ENCODE results near the gene TMEM168.
A peak's percentile ranks its signal among the peaks of the same experiment; 100 is the strongest.
"Not testable (repeated sequence)": the region's sequence is repeated elsewhere in the genome, so short reads cannot be mapped to it uniquely, and the experiment has no call there.

The TMEM168 gene, protein sequence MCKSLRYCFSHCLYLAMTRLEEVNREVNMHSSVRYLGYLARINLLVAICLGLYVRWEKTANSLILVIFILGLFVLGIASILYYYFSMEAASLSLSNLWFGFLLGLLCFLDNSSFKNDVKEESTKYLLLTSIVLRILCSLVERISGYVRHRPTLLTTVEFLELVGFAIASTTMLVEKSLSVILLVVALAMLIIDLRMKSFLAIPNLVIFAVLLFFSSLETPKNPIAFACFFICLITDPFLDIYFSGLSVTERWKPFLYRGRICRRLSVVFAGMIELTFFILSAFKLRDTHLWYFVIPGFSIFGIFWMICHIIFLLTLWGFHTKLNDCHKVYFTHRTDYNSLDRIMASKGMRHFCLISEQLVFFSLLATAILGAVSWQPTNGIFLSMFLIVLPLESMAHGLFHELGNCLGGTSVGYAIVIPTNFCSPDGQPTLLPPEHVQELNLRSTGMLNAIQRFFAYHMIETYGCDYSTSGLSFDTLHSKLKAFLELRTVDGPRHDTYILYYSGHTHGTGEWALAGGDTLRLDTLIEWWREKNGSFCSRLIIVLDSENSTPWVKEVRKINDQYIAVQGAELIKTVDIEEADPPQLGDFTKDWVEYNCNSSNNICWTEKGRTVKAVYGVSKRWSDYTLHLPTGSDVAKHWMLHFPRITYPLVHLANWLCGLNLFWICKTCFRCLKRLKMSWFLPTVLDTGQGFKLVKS

DNA sequence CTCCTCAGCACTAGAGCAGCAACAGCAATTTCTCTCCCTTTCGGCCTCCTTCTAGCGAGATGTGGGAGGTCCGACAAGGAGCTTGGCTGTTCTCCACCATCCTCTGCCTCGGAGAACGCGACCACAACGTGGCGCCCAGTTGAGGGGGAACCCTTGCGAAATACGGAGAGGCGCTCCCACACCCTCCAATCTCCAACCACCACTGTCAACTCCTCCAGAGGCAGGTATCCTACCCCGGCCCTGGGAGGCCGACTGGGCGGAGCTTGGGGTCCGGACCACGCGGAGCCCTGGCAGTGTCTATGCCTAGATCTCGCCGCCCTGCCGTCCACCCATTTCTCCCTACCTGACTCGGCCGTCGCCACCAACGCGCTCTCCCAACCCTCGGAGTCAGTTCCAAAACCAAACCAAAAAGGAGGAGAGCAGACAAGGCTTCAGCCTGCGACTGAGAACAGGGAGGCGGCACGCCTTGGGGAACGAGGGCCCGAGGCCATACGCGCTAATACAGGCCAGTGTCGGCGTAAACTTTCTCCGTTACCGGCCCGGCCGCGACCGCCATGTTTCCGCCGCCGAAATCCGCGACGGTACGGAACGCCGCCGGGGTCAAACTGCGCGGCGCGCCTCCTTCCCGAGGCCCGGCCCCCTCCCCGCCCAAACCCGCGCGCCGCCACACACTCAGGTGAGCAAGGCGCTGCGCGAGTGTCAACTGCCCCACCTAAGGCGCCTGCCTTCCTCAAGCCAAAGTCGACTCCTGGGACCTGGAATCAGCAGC lies at the start of gene TMEM168:
Gene TMEM168 (minus strand): TSS at position 577 of the 769 bp plus-strand sequence. CDS start 5,568 bp downstream, outside the sequence.
- DNase-seq, result peak; percentile 52

DNA sequence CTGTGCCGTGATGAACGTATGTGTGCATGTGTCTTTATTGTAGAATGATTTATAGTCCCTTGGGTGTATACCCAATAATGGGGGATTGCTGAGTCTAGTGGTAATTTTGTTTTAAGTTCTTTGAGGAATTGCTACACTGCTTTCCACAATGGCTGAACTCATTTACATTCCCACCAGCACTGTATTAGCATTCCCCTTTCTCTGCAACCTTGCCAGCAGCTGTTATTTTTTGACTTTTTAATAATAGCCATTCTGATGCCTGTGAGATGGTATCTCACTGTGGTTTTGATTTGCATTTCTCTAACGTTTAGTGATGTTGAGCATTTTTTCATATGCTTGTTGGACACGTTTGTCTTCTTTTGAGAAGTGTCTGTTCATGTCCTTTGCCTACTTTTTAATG lies 45.7 kb upstream of the TMEM168 start:
- not testable (repeated sequence) for DNase-seq

DNA sequence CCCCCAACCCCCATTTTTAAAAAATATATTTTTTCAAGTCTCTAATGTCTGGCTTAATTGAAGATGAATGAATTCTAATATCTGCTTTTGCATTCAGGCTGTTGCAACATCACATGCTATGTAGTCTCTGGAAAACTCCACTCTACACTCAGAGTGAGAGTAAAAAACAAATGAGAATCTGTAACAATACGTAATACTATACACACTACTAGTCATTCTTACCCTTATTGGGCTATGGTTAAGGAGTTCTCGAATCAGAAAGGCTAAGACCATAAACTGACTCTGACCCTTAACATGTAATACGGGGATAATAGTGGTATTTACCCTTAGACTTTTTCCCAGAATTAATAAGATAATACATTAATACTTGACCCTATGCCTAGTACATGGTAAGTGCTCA lies 42.9 kb upstream of the TMEM168 start:
- no peak for DNase-seq

DNA sequence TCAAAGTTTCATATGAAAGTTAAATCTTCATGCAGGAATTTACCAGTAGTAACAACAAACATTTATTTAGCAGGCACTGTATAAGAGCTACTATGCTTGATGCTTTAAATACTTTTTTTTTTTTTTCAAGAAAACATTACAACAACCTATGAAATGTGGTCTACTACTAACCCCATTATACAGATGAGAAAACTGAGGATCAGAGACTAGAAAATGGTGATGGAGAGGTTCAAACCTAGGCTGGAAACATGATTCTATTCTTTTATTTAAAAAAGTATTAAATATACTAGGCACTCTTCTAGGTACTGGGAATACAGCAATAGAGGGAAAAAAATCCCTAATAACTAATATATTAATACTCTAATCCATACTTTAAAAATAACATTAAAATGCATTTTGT lies 40.6 kb upstream of the TMEM168 start:
- no peak for DNase-seq

DNA sequence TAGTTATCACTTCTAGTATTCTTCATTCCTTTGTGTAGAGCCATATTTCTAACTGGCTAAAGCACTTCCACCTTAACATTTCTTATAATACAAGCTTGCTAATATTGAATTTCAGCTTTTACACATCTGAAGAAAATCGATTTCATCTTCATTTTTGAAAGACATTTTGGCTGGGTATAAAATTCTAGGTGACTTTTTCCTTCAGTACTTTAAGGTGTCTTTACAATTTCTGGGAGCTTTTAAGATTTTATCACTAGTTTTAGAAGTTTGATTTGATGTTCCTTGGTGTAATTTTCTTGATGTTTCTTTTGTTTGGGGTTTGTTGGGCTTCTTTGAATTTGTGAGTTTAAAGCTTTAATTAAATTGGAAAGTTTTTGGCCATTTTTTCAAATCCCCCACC lies 38.5 kb upstream of the TMEM168 start:
- DNase-seq, result no peak

DNA sequence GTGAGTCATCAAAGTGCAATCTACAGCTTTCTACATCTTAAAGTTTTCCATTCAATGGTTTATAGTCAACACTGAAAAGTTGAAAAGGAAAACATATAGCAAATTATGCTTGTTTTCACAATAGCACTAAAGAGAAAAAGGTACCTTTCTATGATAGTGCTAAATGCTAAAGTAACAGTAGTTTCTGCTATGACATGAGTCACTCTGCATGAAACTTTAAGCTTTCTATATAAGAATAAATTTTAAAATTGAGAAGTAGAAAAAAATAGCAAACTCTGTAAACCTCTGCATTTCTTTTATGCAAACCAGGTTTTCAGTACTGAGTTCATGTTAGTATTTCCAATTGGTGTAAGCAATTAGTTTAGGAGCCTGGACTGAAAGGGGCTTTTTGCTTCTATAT lies 31.2 kb upstream of the TMEM168 start:
- no peak for DNase-seq

DNA sequence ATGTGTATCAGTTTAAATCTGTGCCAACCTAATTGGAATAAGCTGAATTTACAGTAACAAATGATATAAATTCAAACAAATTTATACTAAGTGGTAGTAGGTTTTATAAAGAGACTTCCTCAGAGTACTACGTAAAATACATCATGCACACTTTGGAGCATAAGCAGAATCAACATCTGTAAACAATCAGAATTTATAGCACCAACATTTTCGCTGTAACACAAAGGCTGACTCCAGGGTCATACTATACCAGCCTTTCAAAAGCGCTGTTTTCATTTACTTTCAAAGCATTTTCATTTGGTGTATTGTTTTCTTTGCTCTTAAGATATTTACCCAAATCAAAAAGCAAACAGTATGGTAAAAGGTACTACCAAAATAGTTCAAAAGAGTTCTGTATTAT lies 29.3 kb upstream of the TMEM168 start:
- DNase-seq, result no peak

DNA sequence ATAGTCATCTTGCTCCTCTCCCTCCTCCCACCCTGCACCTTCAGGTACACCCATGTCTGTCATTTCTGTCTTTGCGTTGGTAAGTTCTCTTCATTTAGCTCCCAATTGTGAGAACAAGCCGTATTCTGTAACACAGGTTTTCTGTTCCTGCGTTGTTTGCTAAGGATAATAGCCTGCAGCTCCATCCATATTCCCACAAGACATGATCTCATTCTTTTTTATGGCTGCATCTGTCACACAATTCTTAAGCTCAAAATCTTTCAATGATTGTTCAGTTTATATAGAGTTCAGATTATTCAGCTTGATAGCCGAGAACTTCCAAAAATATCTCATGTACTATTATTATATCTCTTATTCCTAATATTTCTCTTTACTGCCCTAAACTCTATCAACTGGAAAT lies 16.0 kb upstream of the TMEM168 start:
- no peak for DNase-seq

DNA sequence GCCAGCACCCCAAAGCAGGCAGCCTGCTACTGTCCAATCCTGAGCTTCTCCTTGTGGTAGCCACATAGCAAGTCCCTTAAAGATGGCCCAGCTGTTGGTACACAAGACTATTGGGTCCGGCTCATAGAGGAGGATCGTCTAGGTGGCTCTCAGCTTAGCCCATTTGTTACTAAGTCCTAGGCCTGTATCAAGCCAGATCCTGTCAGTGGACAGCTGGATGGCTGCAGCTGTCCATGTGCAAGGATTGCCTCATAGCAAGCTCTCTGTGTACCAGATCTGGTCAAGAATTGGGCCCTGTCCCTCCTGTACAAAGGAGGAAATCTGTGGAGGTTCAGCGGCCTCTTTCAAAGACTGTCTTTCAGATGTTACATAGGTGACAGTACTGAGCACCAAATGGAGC lies 12.2 kb upstream of the TMEM168 start:
- DNase-seq, result no peak

DNA sequence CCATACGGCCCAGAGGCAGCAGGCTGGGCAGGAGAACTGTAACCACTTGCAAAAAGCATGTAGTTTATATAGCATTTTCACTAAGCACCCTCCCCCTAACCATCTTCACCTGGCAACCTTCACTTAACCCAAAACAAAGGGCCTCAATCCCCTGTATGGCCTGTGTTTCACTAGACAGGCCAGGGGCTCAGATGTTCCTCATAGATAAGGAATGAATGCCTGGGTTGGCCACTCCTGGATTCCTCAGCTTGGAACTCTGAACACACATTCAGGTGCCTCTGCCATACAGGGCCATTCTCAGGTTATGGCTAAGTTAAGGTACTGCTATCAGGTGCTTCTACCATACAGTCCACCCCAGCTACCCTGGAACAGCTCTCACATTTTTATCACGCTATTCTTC lies 10.3 kb upstream of the TMEM168 start:
- no peak for DNase-seq

DNA sequence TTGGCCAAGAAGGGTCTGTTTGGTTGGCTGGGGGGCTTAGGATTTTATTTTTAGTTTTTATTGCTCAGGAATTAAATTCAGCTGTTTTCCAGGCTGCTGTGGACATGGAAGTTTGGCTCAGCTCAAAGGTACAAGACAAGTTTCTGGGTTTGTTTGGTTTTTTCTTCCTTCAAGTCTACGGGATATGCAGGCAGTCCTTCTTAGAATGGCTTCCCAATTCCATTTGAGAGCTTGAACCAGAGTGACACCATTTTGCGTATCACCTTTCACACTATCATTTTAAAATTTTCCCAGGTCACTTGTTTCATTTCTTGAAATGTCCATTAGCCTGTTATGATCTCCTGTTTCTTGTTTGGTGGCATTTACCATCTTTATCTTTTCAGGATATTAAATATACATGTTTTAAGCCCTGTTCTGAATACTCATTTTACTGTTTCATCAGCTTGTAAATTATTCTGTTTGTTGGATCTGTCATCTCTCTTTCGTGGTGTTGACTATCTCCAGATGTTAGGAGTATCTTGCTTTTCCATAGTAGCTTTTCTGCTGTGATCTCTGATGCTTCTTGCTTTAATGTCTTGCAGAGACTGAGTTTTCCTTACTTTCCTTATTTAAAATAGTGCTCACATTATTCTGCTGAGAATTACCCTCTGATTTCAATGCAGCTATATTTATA lies 9.4 kb upstream of the TMEM168 start:
- DNase-seq, result no peak

DNA sequence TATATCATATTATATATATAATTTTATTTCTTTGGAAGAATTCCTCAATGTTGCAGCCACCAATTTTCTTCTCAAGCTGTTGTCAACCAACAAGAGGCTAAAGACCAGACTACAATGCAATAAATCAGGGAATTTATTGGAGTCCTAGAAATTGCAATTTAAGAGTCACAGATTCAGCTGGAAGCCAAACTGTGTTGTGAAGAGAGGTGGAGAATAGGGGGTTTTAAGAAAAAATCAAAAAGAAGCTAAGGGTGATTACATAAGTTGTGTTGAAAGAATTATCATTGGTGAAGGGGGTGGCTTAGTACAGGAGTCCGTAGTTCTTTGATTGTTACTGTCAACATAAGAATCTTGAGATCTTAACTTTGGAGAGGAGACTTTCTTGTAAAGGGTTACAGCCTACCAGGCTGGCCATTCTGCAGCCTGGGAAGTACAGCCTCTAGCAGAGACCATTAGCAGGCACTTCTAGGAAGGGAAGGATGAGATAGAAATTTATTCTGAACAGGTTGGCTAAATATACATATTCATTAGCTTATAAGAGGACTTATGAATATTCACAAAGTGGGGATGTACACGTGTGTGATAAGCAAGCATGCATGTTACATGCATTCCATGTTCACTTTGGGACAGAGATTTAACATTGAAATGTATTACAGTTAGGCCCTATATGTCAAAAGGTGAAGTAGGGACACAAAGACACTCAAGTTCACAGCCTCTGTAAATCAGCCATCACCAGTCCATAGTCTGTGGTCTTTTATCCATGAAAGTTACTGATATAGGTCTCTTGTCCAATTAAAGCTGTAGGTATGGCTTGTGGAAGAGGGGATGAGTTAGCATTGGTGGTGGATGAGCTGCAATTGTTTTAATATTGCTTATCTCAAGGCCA lies 8.3 kb upstream of the TMEM168 start:
- no peak for DNase-seq

DNA sequence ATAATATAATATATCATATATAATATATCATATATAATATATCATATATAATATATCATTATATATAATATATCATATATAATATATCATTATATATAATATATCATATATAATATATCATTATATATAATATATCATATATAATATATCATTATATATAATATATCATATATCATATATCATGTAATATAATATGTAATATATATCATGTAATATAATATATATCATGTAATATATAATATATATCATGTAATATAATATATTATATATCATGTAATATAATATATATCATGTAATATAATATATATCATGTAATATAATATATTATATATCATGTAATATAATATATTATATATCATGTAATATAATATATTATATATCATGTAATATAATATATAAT lies 6.4 kb upstream of the TMEM168 start:
- DNase-seq, result not testable (repeated sequence)

DNA sequence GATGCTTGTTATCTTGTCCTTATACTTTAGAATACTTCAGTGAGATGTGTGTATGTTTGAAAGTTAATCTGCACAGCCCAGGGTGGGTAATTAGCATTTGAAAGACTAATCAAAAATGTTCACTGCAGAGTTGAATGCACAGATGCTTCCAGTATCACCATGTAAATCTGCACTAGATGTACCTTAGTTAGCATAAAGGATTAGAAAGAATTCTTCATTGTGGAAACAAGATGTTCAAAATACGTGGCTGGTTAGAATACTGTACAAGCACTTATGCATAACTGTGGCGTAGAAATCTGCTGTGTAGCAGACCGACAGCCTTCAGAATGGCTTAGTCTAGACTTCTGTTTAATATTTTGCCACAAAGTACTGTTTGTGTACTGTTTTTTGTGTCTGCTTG lies 2.2 kb upstream of the TMEM168 start:
- no peak for DNase-seq

DNA sequence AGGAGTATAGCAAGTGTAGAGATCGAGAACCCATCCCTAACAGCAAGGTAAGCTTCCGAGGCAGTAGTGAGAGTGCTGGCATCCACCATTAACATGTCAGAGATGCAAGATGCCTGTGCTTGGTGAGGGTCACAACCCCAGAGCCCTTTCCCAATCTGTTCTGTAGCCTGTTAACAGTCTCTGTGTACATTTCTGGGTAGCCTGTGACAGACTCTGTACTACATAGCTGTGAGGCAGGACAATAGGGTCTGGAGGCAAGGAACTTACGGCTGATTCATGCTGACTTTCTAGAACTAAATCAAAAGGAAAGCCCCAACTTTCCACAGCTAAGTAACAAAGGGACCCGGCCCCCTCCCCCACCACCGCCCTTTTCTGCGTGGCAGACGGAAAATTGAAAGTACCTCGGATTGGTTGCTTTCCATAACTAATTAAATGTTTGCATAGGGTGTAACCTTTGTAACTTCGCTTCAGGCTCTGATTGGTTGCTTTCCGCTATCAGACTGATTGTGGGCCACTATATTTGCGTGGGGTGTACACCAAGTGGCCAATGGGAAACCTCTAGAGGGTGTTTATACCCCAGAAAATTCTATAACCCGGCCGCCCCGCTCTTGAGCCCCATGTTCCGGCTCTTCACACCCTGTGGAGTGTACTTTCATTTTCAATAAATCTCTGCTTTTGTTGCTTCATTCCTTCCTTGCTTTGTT lies 1.4 kb upstream of the TMEM168 start:
- DNase-seq, result no peak

DNA sequence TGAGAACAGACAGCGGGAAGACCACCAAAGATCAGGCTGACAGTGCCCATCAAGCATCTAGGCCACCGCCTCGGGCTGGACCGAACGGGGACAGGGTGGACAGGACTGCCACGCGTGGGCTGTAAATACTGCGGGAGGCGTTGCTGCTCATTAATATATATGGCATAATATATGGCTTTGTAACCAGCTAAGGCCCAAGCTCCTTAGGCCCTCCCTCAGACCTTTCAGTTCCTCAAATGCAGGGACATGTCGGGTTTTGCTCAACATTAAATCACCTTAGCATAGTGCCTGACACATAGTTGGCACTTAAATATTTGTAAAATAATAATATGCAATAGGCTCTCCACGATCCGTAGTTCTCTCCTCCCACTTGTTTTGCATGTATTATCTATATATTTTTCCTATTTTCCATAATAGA lies 402 bp upstream of the TMEM168 start:
- no peak for DNase-seq

DNA sequence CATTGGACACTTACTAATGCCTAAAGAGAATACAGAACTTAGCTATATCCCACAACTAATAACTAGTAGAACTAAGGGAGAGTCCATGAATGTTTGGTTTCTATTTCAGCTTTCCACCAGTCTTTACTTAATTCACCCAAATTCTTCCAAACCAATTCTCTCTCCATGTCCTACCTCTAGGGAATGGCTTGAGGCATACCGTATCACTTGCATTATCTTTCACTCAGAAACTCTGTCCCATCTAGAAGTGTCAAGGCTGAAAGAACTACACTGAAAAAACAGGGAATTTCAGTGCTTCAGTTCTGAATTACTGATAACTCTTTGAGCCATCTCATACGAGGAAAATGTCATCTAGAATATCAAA lies 758 bp downstream of the TMEM168 start:
- no peak for DNase-seq

DNA sequence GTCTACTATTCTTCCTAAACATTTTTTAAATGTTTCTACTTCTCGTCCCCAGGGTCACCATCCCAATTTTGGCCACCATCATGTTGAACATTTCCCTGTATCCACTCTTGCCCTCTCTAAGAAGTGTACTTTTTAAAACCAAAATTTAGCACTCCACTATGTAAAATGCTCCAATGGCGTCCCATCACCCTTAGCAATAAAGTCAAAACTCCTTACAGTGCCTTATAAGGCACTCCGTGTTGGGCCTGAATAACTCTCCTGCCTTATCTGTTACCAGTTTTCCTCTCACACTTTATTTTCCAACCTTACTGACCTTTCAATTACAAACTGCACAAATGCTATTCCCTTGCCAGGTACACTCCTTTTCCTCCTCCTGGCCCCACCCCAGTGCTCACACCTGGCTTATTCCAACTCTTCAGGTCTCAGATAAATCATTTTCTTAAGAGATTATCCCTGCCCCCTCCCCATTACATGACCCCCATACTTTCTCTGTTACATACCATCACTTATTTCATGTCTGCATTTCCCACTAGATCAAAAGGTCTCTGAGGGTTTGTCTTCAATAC lies 1.3 kb downstream of the TMEM168 start:
- no peak for DNase-seq

DNA sequence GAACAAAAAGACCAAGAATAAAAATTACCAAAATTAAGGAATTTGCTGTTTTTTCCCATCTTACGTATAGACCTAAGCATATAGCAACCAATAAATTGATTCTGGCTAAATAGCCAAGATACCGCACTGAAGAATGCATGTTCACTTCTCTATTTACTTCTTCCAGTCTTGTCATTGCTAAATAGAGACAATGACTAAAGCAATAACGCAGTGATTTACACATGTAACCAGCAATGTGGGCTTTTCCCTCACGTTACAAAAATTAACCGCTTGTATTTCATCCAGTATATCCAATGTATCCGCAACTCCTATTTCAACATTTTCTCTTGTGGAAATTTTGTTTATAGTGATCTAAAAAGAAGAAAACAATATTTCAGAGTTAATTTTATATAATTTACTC lies 5.6 kb downstream of the TMEM168 start:
- no peak for DNase-seq

DNA sequence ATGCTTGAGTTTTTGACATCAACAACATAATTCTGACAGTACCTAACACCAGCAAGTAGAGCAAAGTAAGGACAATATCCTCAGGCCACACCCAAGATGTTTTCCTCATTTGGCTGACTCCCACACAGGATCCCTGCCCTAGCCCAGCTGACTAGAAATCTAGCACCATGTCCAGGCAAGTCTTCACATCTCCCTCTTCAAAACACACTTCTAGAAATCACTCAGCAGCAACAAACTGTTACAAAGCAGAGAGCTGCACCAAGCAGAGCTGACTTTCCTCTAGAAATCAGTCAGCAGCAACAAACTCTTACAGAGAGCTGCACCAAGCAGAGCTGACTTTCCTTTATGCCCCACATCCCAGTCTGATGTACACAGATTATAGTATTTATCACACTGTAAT lies 7.7 kb downstream of the TMEM168 start:
- no peak for DNase-seq

DNA sequence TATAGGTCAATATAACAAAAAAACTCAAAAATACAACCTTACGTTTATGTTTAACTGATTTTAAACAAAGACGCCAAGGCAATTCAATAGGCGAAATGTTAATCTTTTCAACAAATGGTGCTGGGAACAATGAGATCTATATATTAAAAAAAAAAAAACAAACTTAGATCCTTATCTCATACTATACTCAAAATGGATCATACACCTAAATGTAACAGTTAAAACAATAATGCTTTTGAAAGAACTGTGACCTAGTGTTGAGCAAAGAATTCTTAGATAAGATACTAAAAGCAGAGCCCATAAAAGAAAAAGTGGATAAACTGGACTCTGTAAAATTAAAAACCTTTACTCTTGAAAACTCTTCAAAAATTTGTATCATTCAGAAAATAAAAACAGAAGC lies 8.6 kb downstream of the TMEM168 start:
- DNase-seq, result no peak
